Body of pancreas (tissue), 4 donors: Measurements from ENCODE around the gene TNFAIP8L1.

Experiments
- CTCF ChIP-seq, 7 experiments: fragments of 450-650 bp in 4 of 7; fragments of 200-600 bp in 3 of 7; sonication (generic) in 3 of 7; IDR thresholded peaks; one replicate each; pipeline ENCODE4 v1.5.1; 2016 to 2019; ENCODE audit warnings: antibody characterized with exemption in 7 of 7
- POLR2A ChIP-seq, 3 donors: fragments of 450-650 bp; IDR thresholded peaks; one replicate each; pipeline ENCODE4 v1.6.1; 2016; ENCODE audit warnings: antibody characterized with exemption in 3 of 3, mild to moderate bottlenecking in 2 of 3

- TF ChIP-seq CTCF (IDR thresholded peaks at IDR 0.05) (no peak), POLR2A (IDR thresholded peaks at IDR 0.05) (no peak)
Measured at GRCh38 chr19:4622695-4623421, 16.5 kb upstream of the TNFAIP8L1 start.
